Trophoblast cell (in vitro differentiated cells and primary cell): Measurements from ENCODE around the gene CRACR2B.

Source experiments
- DNase-seq, 2 donors: peaks; one replicate each; pipeline ENCODE4 v3.0.0-alpha.2; 2016
- H2AFZ ChIP-seq: 2 replicates; pipeline ENCODE4 v1.6.1; 2013; ENCODE audit warnings: low read length, moderate library complexity, mild to moderate bottlenecking; ENCODE audit not compliant: insufficient read depth, poor library complexity
- H2AK5ac ChIP-seq: 2 replicates; pipeline ENCODE4 v1.6.1; 2013; ENCODE audit warnings: mild to moderate bottlenecking, low read length
- H2BK120ac ChIP-seq: 2 replicates; pipeline ENCODE4 v1.6.1; 2013; ENCODE audit warnings: low read length, mild to moderate bottlenecking, moderate library complexity; ENCODE audit not compliant: insufficient read depth, poor library complexity
- H2BK12ac ChIP-seq: 2 replicates; pipeline ENCODE4 v1.6.1; 2013; ENCODE audit warnings: mild to moderate bottlenecking, low read length, moderate library complexity
- H2BK5ac ChIP-seq: 2 replicates; pipeline ENCODE4 v1.6.1; 2013; ENCODE audit warnings: low read length, low read depth, moderate library complexity, mild to moderate bottlenecking; ENCODE audit not compliant: poor library complexity
- H3K14ac ChIP-seq: 2 replicates; pipeline ENCODE4 v1.6.1; 2013; ENCODE audit warnings: mild to moderate bottlenecking, low read length
- H3K18ac ChIP-seq: 2 replicates; pipeline ENCODE4 v1.6.1; 2013; ENCODE audit warnings: mild to moderate bottlenecking, low read length
- H3K23ac ChIP-seq: 2 replicates; pipeline ENCODE4 v1.6.1; 2013; ENCODE audit warnings: low read length
- H3K27ac ChIP-seq: 2 replicates; pipeline ENCODE4 v1.5.1; 2013; ENCODE audit warnings: low read depth, mild to moderate bottlenecking, inconsistent platforms, low read length, moderate library complexity
- H3K27me3 ChIP-seq: 2 replicates; pipeline ENCODE4 v1.6.1; 2013; ENCODE audit warnings: inconsistent platforms, mild to moderate bottlenecking, low read length, moderate library complexity; ENCODE audit not compliant: insufficient read depth
- H3K36me3 ChIP-seq, 2 experiments: 1 replicate in 1 of 2; 2 replicates in 1 of 2; pipeline ENCODE4 v1.6.1; 2013; ENCODE audit warnings: low read length in 2 of 2, mild to moderate bottlenecking in 2 of 2, moderate library complexity in 1 of 2; ENCODE audit not compliant: insufficient read depth in 2 of 2, control insufficient read depth in 1 of 2
- H3K4ac ChIP-seq: 2 replicates; pipeline ENCODE4 v1.6.1; 2013; ENCODE audit warnings: low read depth, mild to moderate bottlenecking, low read length, moderate library complexity
- H3K4me1 ChIP-seq, 2 experiments: 1 replicate in 1 of 2; 2 replicates in 1 of 2; pipeline ENCODE4 v1.6.1; 2013; ENCODE audit warnings: low read length in 2 of 2, mild to moderate bottlenecking in 2 of 2, moderate library complexity in 1 of 2; ENCODE audit not compliant: insufficient read depth in 2 of 2, control insufficient read depth in 1 of 2
- H3K4me2 ChIP-seq: 2 replicates; pipeline ENCODE4 v1.6.1; 2013; ENCODE audit warnings: inconsistent platforms, mild to moderate bottlenecking, low read length, moderate library complexity
- H3K4me3 ChIP-seq: 2 replicates; pipeline ENCODE4 v1.5.1; 2013; ENCODE audit warnings: mild to moderate bottlenecking, low read depth, low read length, inconsistent platforms
- H3K79me1 ChIP-seq: one replicate; pipeline ENCODE4 v1.6.1; 2013; ENCODE audit warnings: low read length
- H3K79me2 ChIP-seq: 2 replicates; pipeline ENCODE4 v1.6.1; 2013; ENCODE audit warnings: low read length, mild to moderate bottlenecking; ENCODE audit not compliant: control insufficient read depth, insufficient read depth, poor library complexity
- H3K9ac ChIP-seq: 2 replicates; pipeline ENCODE4 v1.6.1; 2013; ENCODE audit warnings: mild to moderate bottlenecking, low read length
- H3K9me3 ChIP-seq: 2 replicates; pipeline ENCODE4 v1.6.1; 2013; ENCODE audit warnings: low read depth, mild to moderate bottlenecking, control low read depth, inconsistent platforms, low read length; ENCODE audit not compliant: insufficient read depth
- H4K12ac ChIP-seq: 2 replicates; pipeline ENCODE4 v1.6.1; 2013; ENCODE audit warnings: low read depth, mild to moderate bottlenecking, low read length, moderate library complexity
- H4K8ac ChIP-seq: 2 replicates; pipeline ENCODE4 v1.6.1; 2013; ENCODE audit warnings: low read depth, mild to moderate bottlenecking, low read length, moderate library complexity
- H4K91ac ChIP-seq: one replicate; pipeline ENCODE4 v1.6.1; 2013; ENCODE audit warnings: low read depth, mild to moderate bottlenecking, low read length, moderate library complexity
- WGBS: extraction: QIAGEN DNeasy Blood & Tissue Kit; methylation state at CpG from one replicate; pipeline ENCODE4 v1.1.7; 2013; ENCODE audit warnings: missing lambda C conversion rate; ENCODE audit not compliant: insufficient read length, insufficient coverage; ENCODE audit errors: extremely low coverage; 5-methylcytosine and 5-hydroxymethylcytosine counted together

CRACR2B gene

GRCh38 chr11:845872-846495, 18.3 kb downstream of the CRACR2B start:
- Histone ChIP-seq H4K12ac (no peak overlapping the region), H3K9ac (no peak overlapping the region), H2BK5ac (no peak overlapping the region), H2BK12ac (no peak overlapping the region), H4K8ac (no peak overlapping the region), H3K27me3 (peaks cover 13% of the 10 kb centered on the region), H3K4me2 (no peak overlapping the region), H3K14ac (no peak overlapping the region), H3K79me1 (peaks cover 13% of the 10 kb centered on the region), H3K23ac (no peak overlapping the region), H3K9me3 (no peaks in the 10 kb centered on the region), H3K27ac (no peak overlapping the region), H2AK5ac (peak overlapping the region; percentile 41), H3K36me3 (peaks cover 2 to 4% of the 10 kb centered on the region in 2 experiments), H3K18ac (no peak overlapping the region), H3K79me2 (peaks cover 10% of the 10 kb centered on the region), H3K4me1 (peaks cover 28 to 38% of the 10 kb centered on the region in 2 experiments), H2BK120ac (no peak overlapping the region), H3K4ac (no peak overlapping the region), H4K91ac (no peak overlapping the region), H3K4me3 (no peak overlapping the region), H2AFZ (no peak overlapping the region)
- DNase-seq = no peak
- no CpG with 5 or more reads among the region's 8 CpGs for WGBS

DNA sequence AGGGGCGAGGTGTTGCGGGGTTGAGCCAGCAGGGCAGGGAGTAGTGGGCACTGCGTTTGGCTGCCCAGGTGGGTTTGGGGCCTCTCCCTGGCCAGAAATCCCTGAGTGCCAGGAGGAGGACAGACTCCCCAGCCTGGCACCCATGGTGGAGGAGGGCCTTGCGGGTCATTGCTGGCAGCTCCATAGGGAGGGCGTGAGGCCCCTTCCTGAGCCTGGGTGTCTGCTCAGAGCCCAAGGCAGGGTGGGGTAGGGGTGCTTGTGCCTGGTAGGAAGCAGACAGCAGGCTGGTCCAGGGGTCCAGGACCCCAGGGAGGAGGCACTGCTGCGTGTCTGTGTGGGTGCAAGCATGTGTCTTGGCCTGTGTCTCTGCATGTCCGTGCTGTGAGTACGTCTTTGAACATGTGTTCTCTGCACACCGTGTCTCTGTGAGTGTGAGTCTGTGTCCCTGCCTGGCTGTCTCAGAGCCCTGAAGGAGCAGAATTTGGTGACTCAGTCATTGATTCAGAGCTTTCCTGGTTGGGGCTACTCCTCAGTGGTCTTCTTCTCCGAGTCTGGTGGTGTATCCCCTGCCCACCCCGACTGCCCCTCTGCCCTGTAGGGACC, 18.9 kb downstream of the CRACR2B start:
- Histone ChIP-seq H3K9ac (no peak overlapping the region), H2AFZ (no peak overlapping the region), H2AK5ac (no peak overlapping the region), H3K4me1 (peaks cover 24 to 33% of the 10 kb centered on the region in 2 experiments), H3K79me1 (peaks cover 13% of the 10 kb centered on the region), H3K36me3 (no peaks in the 10 kb centered on the region), H4K8ac (no peak overlapping the region), H4K12ac (no peak overlapping the region), H3K4me2 (no peak overlapping the region), H3K27me3 (peaks cover 14% of the 10 kb centered on the region), H3K23ac (no peak overlapping the region), H3K79me2 (peaks cover 7% of the 10 kb centered on the region), H2BK5ac (no peak overlapping the region), H3K14ac (no peak overlapping the region), H3K9me3 (no peaks in the 10 kb centered on the region), H2BK12ac (no peak overlapping the region), H3K27ac (no peak overlapping the region), H2BK120ac (no peak overlapping the region), H3K4ac (no peak overlapping the region), H4K91ac (no peak overlapping the region), H3K18ac (no peak overlapping the region), H3K4me3 (no peak overlapping the region)
- DNase-seq = no peak
- no CpG with 5 or more reads among the region's 11 CpGs for WGBS

DNA sequence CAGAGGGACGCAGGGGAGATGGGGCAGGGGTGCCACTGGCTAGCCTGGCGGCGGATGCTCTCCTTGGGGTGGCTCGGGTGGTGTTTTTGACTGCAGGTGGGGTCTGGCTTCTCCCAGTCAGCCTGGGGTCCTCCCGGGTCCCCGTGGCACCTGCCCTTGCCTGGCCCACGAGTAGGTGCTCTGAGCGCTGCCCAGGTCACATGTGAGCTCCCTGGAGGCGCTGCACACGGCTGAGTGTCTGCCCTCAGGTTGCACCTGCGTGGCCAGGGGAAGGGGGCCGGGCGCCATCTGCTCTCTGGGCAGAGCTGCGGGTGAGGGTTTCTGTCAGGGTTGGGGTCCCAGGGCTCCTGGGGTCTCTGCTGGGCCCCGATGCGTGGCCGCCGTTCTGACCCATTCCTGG, 20.2 kb downstream of the CRACR2B start:
- Histone ChIP-seq H3K4ac (no peak overlapping the region), H3K14ac (no peak overlapping the region), H3K27me3 (peaks cover 14% of the 10 kb centered on the region), H4K91ac (no peak overlapping the region), H2AK5ac (no peak overlapping the region), H3K4me2 (no peak overlapping the region), H3K79me1 (peaks cover 8% of the 10 kb centered on the region), H2BK12ac (no peak overlapping the region), H3K27ac (no peak overlapping the region), H4K12ac (no peak overlapping the region), H2AFZ (no peak overlapping the region), H3K4me3 (no peak overlapping the region), H2BK5ac (no peak overlapping the region), H4K8ac (no peak overlapping the region), H3K23ac (no peak overlapping the region), H3K4me1 (peaks cover 24 to 33% of the 10 kb centered on the region in 2 experiments), H3K18ac (no peak overlapping the region), H2BK120ac (no peak overlapping the region), H3K79me2 (no peaks in the 10 kb centered on the region), H3K9me3 (no peaks in the 10 kb centered on the region), H3K9ac (no peak overlapping the region), H3K36me3 (no peaks in the 10 kb centered on the region)
- no peak for DNase-seq
- WGBS = no CpG with 5 or more reads among the region's 18 CpGs

DNA sequence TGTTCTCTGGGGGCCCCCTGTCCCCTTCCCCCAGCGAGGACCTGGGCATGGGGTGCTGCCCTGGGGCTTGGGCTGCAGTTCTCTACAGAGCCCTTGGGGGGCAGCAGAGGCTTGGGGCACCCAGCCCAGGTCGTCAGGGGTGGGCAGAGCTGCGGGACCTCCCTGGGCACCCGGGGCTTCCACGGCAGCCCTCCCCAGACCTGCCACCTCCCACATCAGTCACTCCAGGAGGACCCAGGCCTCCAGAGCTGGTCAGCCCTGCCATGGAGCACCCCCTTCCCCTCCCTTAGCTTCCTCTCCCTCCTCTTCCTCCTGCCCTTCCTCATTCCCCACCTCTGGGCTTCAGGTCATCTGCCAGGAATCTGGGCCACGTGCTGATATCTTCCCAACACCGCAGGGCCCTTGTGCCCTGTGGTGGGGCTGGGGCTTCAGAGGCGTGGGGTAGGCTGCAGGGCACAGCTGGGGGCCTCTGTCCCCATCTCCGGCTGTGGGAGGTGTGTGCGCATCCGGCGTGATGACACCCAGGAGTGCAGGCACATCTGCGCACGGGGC, 20.7 kb downstream of the CRACR2B start:
- Histone ChIP-seq H3K9ac (no peak overlapping the region), H3K14ac (no peak overlapping the region), H3K79me1 (peaks cover 4% of the 10 kb centered on the region), H3K79me2 (no peaks in the 10 kb centered on the region), H2BK120ac (no peak overlapping the region), H2BK12ac (no peak overlapping the region), H3K36me3 (no peaks in the 10 kb centered on the region), H3K4me2 (no peak overlapping the region), H3K4ac (no peak overlapping the region), H3K23ac (no peak overlapping the region), H4K91ac (no peak overlapping the region), H2BK5ac (no peak overlapping the region), H2AFZ (no peak overlapping the region), H3K27me3 (peaks cover 14% of the 10 kb centered on the region), H2AK5ac (no peak overlapping the region), H3K9me3 (no peaks in the 10 kb centered on the region), H4K8ac (no peak overlapping the region), H3K18ac (no peak overlapping the region), H3K4me3 (no peak overlapping the region), H4K12ac (no peak overlapping the region), H3K27ac (no peak overlapping the region), H3K4me1 (peaks cover 22 to 30% of the 10 kb centered on the region in 2 experiments)
- no CpG with 5 or more reads among the region's 14 CpGs for WGBS
- DNase-seq = peak in 1 of 2 donors; percentile 33
